HepG2 (cell line): ENCODE results near the gene TDRD3.
"Not testable (repeated sequence)": the region's sequence is repeated elsewhere in the genome, so short reads cannot be mapped to it uniquely, and the experiment has no call there.

Experiments used
- BATF2 ChIP-seq: sonication (generic); formaldehyde crosslinking; IDR thresholded peaks from 2 replicates; pipeline ENCODE4 v1.8.0; 2022; ENCODE audit warnings: mild to moderate bottlenecking, missing genetic modification reagents, moderate library complexity
- CHD2 ChIP-seq: IDR thresholded peaks from 2 replicates; pipeline ENCODE4 v1.6.1; 2011; ENCODE audit warnings: low read depth, low read length, improper control_type of control experiment
- FOXM1 ChIP-seq: sonication (generic); formaldehyde crosslinking; IDR thresholded peaks from 2 replicates; pipeline ENCODE4 v1.5.0; 2020; ENCODE audit warnings: missing genetic modification reagents
- KLF15 ChIP-seq: sonication (generic); formaldehyde crosslinking; IDR thresholded peaks from 2 replicates; pipeline ENCODE4 v1.8.1; 2023; ENCODE audit warnings: borderline replicate concordance, mild to moderate bottlenecking, inconsistent platforms, missing genetic modification reagents, mixed read lengths
- ZFP36L1 ChIP-seq: sonication (generic); formaldehyde crosslinking; IDR thresholded peaks from 2 replicates; pipeline ENCODE4 v1.8.0; 2022; ENCODE audit warnings: mild to moderate bottlenecking, missing genetic modification reagents, moderate library complexity
- ZNF207 ChIP-seq: fragments of 450-650 bp; IDR thresholded peaks from 2 replicates; pipeline ENCODE4 v1.6.1; 2016; ENCODE audit warnings: antibody characterized with exemption, borderline replicate concordance
- ZNF326 ChIP-seq: sonication (generic); formaldehyde crosslinking; IDR thresholded peaks from 2 replicates; pipeline ENCODE4 v1.4.0; 2020; ENCODE audit warnings: missing genetic modification reagents, borderline replicate concordance

DNA sequence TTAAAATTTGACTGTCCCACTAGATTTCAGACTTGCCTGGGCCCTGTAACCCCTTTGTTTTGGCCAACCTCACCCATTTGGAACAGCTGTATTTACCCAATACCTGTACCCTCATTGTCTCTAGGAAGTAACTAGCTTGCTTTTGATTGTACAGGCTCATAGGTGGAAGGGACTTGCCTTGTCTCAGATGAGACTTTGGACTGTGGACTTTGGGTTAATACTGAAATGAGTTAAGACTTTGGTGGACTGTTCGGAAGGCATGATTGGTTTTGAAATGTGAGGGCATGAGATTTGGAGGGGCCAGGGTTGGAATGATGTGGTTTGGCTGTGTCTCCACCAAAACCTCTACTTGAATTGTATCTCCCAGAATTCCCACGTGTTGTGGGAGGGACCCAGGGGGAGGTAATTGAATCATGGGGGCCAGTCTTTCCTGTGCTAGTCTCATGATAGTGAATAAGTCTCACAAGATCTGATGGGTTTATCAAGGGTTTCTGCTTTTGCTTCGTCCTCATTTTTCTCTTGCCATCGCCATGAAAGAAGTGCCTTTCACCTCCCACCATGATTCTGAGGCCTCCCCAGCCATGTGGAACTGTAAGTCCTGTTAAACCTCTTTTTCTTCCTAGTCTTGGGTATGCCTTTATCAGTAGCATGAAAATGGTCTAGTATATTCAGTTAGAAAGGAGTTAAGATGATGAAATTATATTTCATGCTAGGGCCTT is 12.7 kb downstream of the TDRD3 start:
- TF ChIP-seq ZNF326 (CRISPR knock-in tag); CHD2; ZFP36L1 (CRISPR knock-in tag); KLF15 (CRISPR knock-in tag); BATF2; FOXM1 (CRISPR knock-in tag); ZNF207: not testable (repeated sequence)
